H9 (cell line): ENCODE measurements around the gene PRSS16. TPM values are rescaled to one million over a fixed set of nuclear protein-coding genes. Genes with fewer than 3 reads are reported as not detected.

Experiments used
- DNase-seq: peaks from one replicate; pipeline ENCODE4 v3.0.0-alpha.2; 2017
- H2AFZ ChIP-seq: one replicate; pipeline ENCODE4 v1.6.1; 2013; ENCODE audit warnings: mild to moderate bottlenecking, low read length, control low read depth, moderate library complexity
- H2AK5ac ChIP-seq: 2 replicates; pipeline ENCODE4 v1.6.1; 2013; ENCODE audit warnings: low read length, control low read depth, mixed read lengths; ENCODE audit not compliant: insufficient read length
- H2BK120ac ChIP-seq: one replicate; pipeline ENCODE4 v1.6.1; 2013; ENCODE audit warnings: low read depth, mild to moderate bottlenecking, low read length, control low read depth, inconsistent platforms; ENCODE audit not compliant: poor library complexity, severe bottlenecking
- H2BK12ac ChIP-seq: 2 replicates; pipeline ENCODE4 v1.6.1; 2013; ENCODE audit warnings: low read length, control low read depth, mixed read lengths, low read depth; ENCODE audit not compliant: insufficient read length
- H2BK15ac ChIP-seq: 2 replicates; pipeline ENCODE4 v1.6.1; 2013; ENCODE audit warnings: low read depth, low read length, control low read depth
- H2BK20ac ChIP-seq: one replicate; pipeline ENCODE4 v1.6.1; 2013; ENCODE audit warnings: low read depth, mild to moderate bottlenecking, low read length, control low read depth, inconsistent platforms; ENCODE audit not compliant: poor library complexity, severe bottlenecking
- H2BK5ac ChIP-seq: 2 replicates; pipeline ENCODE4 v1.6.1; 2013; ENCODE audit warnings: low read length, control low read depth, mixed read lengths; ENCODE audit not compliant: insufficient read length
- H3K14ac ChIP-seq: 2 replicates; pipeline ENCODE4 v1.6.1; 2013; ENCODE audit warnings: low read length, control low read depth; ENCODE audit not compliant: insufficient read depth
- H3K18ac ChIP-seq: 2 replicates; pipeline ENCODE4 v1.6.1; 2013; ENCODE audit warnings: low read depth, mild to moderate bottlenecking, mixed read lengths, low read length, control low read depth; ENCODE audit not compliant: insufficient read length
- H3K23ac ChIP-seq: 2 replicates; pipeline ENCODE4 v1.6.1; 2013; ENCODE audit warnings: low read length, control low read depth, mixed read lengths, low read depth; ENCODE audit not compliant: insufficient read length
- H3K23me2 ChIP-seq: 2 replicates; pipeline ENCODE4 v1.6.1; 2013; ENCODE audit warnings: low read depth, mild to moderate bottlenecking, mixed read lengths, low read length, control low read depth; ENCODE audit not compliant: insufficient read length, poor library complexity, severe bottlenecking
- H3K27ac ChIP-seq: 2 replicates; pipeline ENCODE4 v1.5.1; 2013; ENCODE audit warnings: low read length, control low read depth, mixed read lengths, low read depth; ENCODE audit not compliant: insufficient read length
- H3K27me3 ChIP-seq: 2 replicates; pipeline ENCODE4 v1.6.1; 2013; ENCODE audit warnings: low read length, control low read depth, inconsistent platforms; ENCODE audit not compliant: insufficient read depth
- H3K4ac ChIP-seq: 2 replicates; pipeline ENCODE4 v1.6.1; 2013; ENCODE audit warnings: low read depth, mild to moderate bottlenecking, control low read depth, inconsistent platforms, low read length, moderate library complexity
- H3K4me1 ChIP-seq: 2 replicates; pipeline ENCODE4 v1.6.1; 2013; ENCODE audit warnings: low read length, control low read depth, inconsistent platforms; ENCODE audit not compliant: insufficient read depth
- H3K4me2 ChIP-seq: 2 replicates; pipeline ENCODE4 v1.6.1; 2013; ENCODE audit warnings: low read length, control low read depth, mixed read lengths; ENCODE audit not compliant: insufficient read length, insufficient read depth
- H3K56ac ChIP-seq: 2 replicates; pipeline ENCODE4 v1.6.1; 2013; ENCODE audit warnings: low read depth, mild to moderate bottlenecking, mixed read lengths, low read length, control low read depth; ENCODE audit not compliant: insufficient read length
- H3K79me1 ChIP-seq: 2 replicates; pipeline ENCODE4 v1.6.1; 2013; ENCODE audit warnings: low read depth, mild to moderate bottlenecking, moderate library complexity, low read length, control low read depth, inconsistent platforms; ENCODE audit not compliant: insufficient read depth, poor library complexity, severe bottlenecking
- H3K79me2 ChIP-seq: 2 replicates; pipeline ENCODE4 v1.6.1; 2013; ENCODE audit warnings: low read length, control low read depth, inconsistent platforms; ENCODE audit not compliant: insufficient read depth
- H3K9ac ChIP-seq: 2 replicates; pipeline ENCODE4 v1.6.1; 2013; ENCODE audit warnings: low read length, control low read depth, mixed read lengths; ENCODE audit not compliant: insufficient read length; ENCODE audit errors: extremely low read depth
- H3K9me3 ChIP-seq: one replicate; pipeline ENCODE4 v1.6.1; 2013; ENCODE audit warnings: low read depth, low read length, inconsistent platforms; ENCODE audit not compliant: control insufficient read depth
- H3T11ph ChIP-seq: one replicate; pipeline ENCODE4 v1.6.1; 2013; ENCODE audit warnings: mild to moderate bottlenecking, low read length, control low read depth, inconsistent platforms
- H4K20me1 ChIP-seq: one replicate; pipeline ENCODE4 v1.6.1; 2013; ENCODE audit not compliant: control insufficient read depth, insufficient read length, insufficient read depth
- H4K5ac ChIP-seq: 2 replicates; pipeline ENCODE4 v1.6.1; 2013; ENCODE audit warnings: low read depth, mild to moderate bottlenecking, mixed read lengths, low read length, control low read depth; ENCODE audit not compliant: insufficient read length
- H4K8ac ChIP-seq: replicated peaks from 2 replicates; pipeline ENCODE4 v1.6.1; 2013; ENCODE audit warnings: low read length, control low read depth, mixed read lengths, low read depth; ENCODE audit not compliant: insufficient read length
- H4K91ac ChIP-seq: 2 replicates; pipeline ENCODE4 v1.6.1; 2013; ENCODE audit warnings: low read depth, mild to moderate bottlenecking, moderate library complexity, mixed read lengths, low read length, control low read depth; ENCODE audit not compliant: insufficient read length
- H3K27ac Mint-ChIP-seq, 3 experiments: 2 replicates in 2 of 3; 3 replicates in 1 of 3; pipeline ENCODE4 v1.8.0; 2020 to 2021; ENCODE audit warnings: mixed read lengths in 3 of 3, mild to moderate bottlenecking in 1 of 3, moderate library complexity in 1 of 3
- H3K27me3 Mint-ChIP-seq: 2 replicates; pipeline ENCODE4 v1.8.0; 2021; ENCODE audit warnings: low read depth, mild to moderate bottlenecking, moderate library complexity, mixed read lengths
- H3K36me3 Mint-ChIP-seq, 3 experiments: 2 replicates in 2 of 3; 3 replicates in 1 of 3; pipeline ENCODE4 v1.8.0; 2020 to 2021; ENCODE audit warnings: low read depth in 3 of 3, mixed read lengths in 3 of 3; ENCODE audit not compliant: insufficient read depth in 1 of 3
- H3K4me1 Mint-ChIP-seq, 2 experiments: 2 replicates each; pipeline ENCODE4 v1.8.0; 2020; ENCODE audit warnings: mixed read lengths in 2 of 2
- H3K4me3 Mint-ChIP-seq, 2 experiments: 2 replicates in 1 of 2; 3 replicates in 1 of 2; pipeline ENCODE4 v1.8.0; 2020 to 2021; ENCODE audit warnings: mild to moderate bottlenecking in 2 of 2, mixed read lengths in 2 of 2, moderate library complexity in 1 of 2
- H3K9me3 Mint-ChIP-seq, 2 experiments: 2 replicates in 1 of 2; 3 replicates in 1 of 2; pipeline ENCODE4 v1.8.0; 2020; ENCODE audit warnings: mild to moderate bottlenecking in 2 of 2, mixed read lengths in 2 of 2, moderate library complexity in 1 of 2
- WGBS: extraction: QIAGEN DNeasy Blood & Tissue Kit; methylation state at CpG from one replicate; pipeline ENCODE4 v1.1.7; 2013; ENCODE audit warnings: missing lambda C conversion rate, low lambda C conversion rate, mixed read lengths; ENCODE audit not compliant: insufficient read length; ENCODE audit errors: extremely low coverage; 5-methylcytosine and 5-hydroxymethylcytosine counted together
- total RNA-seq: library from RNA; stranded (reverse); gene quantifications from 2 replicates; pipeline ENCODE4 v1.2.1, GENCODE V29; 2021
- TF ChIP-seq, protein P1 (sequence below): fragments of 200-600 bp; sonication (generic); conservative IDR thresholded peaks from 3 replicates; pipeline ENCODE4 v1.8.0; 2021; ENCODE audit warnings: antibody characterized with exemption, mild to moderate bottlenecking

The PRSS16 gene
- total RNA-seq, 1 experiment from 2014 or later, result 14.8 TPM

DNA sequence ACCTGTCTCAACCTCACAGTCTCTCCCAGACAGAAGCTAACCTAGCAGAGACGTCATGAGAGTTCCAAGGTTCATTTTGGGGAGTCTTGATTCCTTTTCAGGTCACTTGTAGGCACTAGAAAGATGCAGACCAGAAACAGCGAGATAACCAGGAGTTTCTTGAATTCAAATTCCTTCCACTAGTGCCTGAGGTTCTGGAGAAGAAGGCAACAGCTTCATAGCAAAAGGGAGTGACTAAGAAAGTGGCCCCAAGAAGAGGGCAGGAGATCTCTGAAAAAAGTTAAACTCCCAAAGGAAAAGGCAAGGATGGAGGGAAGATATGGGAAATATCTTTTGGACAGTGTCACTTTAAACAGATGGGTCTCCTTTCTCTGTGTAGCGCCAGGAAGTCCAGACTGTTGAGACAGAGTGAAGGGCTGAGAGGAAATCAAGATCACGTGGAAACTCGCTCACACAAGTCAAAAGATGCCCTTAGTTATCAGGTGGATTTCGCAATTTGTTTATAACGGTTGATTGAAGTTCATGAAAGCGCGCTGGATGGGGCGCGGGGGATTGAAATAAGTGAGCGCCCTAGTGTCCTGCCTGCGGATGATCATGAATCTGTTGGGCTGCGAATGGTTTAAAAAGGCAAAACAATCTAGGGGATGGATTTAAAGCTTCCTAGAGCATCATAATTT lies 4.8 kb upstream of the PRSS16 start:
- Mint-ChIP-seq H3K4me1 (peaks cover 7 to 8% of the 10 kb centered on the region in 2 experiments), H3K4me3 (no peak overlapping the region), H3K27me3 (peaks cover 17% of the 10 kb centered on the region), H3K9me3 (no peaks in the 10 kb centered on the region), H3K36me3 (no peaks in the 10 kb centered on the region), H3K27ac (no peak overlapping the region)
- Histone ChIP-seq H3K23ac (no peak overlapping the region), H3K9ac (no peak overlapping the region), H4K91ac (no peak overlapping the region), H2BK120ac (no peak overlapping the region), H2BK12ac (no peak overlapping the region), H4K8ac (no peak overlapping the region), H2BK20ac (no peak overlapping the region), H3K27ac (no peak overlapping the region), H3K4ac (no peak overlapping the region), H3K18ac (no peak overlapping the region), H3K4me2 (no peak overlapping the region), H3K27me3 (no peaks in the 10 kb centered on the region), H4K20me1 (no peaks in the 10 kb centered on the region), H2BK15ac (no peak overlapping the region), H2AK5ac (no peak overlapping the region), H3K4me1 (no peaks in the 10 kb centered on the region), H3T11ph (no peak overlapping the region), H3K79me1 (no peaks in the 10 kb centered on the region), H3K14ac (no peak overlapping the region), H3K79me2 (no peaks in the 10 kb centered on the region), H2BK5ac (no peak overlapping the region), H3K23me2 (peaks cover 9% of the 10 kb centered on the region), H3K56ac (no peak overlapping the region), H2AFZ (no peak overlapping the region), H4K5ac (no peak overlapping the region), H3K9me3 (no peaks in the 10 kb centered on the region)
- DNase-seq, result no peak
- TF ChIP-seq, protein P1, sequence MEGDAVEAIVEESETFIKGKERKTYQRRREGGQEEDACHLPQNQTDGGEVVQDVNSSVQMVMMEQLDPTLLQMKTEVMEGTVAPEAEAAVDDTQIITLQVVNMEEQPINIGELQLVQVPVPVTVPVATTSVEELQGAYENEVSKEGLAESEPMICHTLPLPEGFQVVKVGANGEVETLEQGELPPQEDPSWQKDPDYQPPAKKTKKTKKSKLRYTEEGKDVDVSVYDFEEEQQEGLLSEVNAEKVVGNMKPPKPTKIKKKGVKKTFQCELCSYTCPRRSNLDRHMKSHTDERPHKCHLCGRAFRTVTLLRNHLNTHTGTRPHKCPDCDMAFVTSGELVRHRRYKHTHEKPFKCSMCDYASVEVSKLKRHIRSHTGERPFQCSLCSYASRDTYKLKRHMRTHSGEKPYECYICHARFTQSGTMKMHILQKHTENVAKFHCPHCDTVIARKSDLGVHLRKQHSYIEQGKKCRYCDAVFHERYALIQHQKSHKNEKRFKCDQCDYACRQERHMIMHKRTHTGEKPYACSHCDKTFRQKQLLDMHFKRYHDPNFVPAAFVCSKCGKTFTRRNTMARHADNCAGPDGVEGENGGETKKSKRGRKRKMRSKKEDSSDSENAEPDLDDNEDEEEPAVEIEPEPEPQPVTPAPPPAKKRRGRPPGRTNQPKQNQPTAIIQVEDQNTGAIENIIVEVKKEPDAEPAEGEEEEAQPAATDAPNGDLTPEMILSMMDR, result no peak
- WGBS, result no CpG with 5 or more reads among the region's 14 CpGs
